ENCODE results near the gene ZDHHC4.

The ZDHHC4 gene

DNA sequence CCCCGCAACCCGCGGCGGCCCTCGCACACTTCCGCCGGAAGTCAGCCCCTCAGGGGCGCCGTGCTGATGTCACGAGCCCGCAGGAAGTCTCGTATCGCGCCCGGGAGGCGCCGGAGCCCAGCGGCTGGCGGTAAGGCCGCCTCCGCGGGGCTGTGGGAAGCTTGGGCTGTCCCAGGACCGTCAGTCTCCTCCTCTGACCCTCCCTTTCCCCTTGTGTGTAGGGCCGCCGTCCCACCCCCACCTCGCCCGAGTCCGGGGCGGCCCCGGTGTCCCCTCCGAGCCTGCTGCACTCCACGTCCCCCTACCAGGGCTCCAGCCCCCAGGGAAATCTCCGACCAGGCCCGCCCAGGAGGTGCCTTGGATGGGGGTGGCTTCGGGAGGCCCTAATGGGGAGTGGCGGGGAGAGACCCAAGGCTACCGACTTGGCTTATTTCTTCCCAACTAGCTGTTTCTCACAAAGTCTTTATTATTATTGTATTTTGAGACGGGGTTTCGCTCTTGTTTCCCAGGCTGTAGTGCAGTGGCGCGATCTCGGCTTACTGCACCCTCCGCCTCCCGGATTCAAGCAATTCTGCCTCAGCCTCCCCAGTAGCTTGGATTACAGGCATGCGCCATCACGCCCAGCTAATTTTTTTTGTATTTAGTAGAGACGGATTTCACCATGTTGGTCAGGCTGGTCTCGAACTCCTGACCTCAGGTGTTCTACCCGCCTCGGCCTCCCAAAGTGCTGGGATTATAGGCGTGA lies at the start of gene ZDHHC4:
Gene ZDHHC4 (plus strand): TSS at position 86 of the 745 bp plus-strand sequence. CDS start 3,108 bp downstream, outside the sequence.
- Mint-ChIP-seq H3K9me3 (no peaks in the 10 kb centered on the region), H3K4me1 (ENCODE audit: low read depth) (peaks cover 13% of the 10 kb centered on the region), H3K36me3 (ENCODE audit: low read depth) (peaks cover 16% of the 10 kb centered on the region)

DNA sequence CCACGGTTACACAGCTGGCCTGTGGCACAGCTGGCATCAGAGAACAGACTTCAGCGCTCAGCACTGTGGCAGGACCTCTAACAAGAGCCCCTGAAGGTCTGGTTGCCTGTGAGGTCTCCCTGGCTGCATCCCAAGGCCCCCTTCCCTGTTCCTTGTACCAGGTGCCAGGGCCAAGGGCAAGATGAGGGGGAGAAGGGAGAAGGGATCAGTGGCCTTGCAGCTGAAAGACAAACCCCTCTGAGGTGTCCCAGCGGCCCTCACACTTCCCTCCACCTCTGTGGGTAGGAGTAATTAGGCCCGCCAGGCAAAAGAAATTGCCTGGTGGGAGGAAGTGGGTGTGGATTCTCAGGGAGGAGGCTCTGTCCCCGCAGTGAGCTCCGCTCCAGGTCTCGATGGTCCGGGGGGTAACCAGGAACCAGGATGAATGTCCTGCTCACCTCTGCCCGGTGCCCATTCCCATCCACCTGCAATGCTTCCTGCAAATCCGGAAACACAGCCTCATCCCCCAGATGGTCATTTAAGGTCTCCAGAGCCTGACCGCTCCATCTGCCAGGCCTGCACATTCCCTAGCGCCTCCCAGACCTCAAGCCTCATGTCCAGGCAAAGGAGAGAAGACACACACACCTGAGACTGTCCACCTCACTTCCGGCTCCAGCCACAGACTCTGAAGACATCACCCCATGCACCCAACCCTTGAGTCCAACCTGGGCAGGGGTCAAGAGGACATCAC lies 48.7 kb upstream of the ZDHHC4 start:
- H3K27me3 Mint-ChIP-seq (ENCODE audit: low read depth), result peaks cover 54% of the 10 kb centered on the region
- H3K4me1 Mint-ChIP-seq (ENCODE audit: low read depth), result peaks cover 6% of the 10 kb centered on the region
- H3K36me3 Mint-ChIP-seq (ENCODE audit: low read depth), result no peaks in the 10 kb centered on the region
- no peaks in the 10 kb centered on the region for H3K9me3 Mint-ChIP-seq
- no peak overlapping the region for H3K4me3 Mint-ChIP-seq
- no peak overlapping the region for H3K27ac Mint-ChIP-seq

More for the DNA sequence above, at the start of gene ZDHHC4:
- Mint-ChIP-seq H3K27ac (peak within 1 kb of the TSS; percentile 90), H3K27me3 (ENCODE audit: low read depth) (no peaks in the 10 kb centered on the region), H3K4me3 (peak within 1 kb of the TSS; percentile 86)

DNA sequence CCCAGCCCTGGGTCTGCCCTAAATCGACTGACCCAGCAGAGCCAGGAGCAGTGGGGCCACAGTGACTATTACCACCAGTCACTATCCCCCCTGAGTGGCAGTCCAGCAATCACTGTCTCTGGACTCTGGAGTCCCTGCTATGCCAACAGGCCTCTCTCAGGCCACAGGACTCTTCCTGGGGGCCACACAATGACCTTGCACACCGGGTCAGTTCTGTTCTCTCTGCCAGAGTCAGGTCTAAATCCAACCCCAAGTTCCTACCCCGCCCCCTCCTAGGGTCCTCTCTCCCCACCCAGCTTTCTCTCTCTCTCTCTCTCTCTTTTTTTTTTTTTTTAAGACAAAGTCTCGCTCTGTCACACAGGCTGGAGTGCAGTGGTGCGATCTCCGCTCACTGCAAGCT lies 47.6 kb upstream of the ZDHHC4 start:
- Mint-ChIP-seq H3K36me3 (ENCODE audit: low read depth) (no peaks in the 10 kb centered on the region), H3K27me3 (ENCODE audit: low read depth) (peaks cover 56% of the 10 kb centered on the region), H3K9me3 (no peaks in the 10 kb centered on the region), H3K4me3 (no peak overlapping the region), H3K4me1 (ENCODE audit: low read depth) (peaks cover 11% of the 10 kb centered on the region), H3K27ac (no peak overlapping the region)

GRCh38 chr7:6530626-6531491 lies 46.4 kb upstream of the ZDHHC4 start:
- Mint-ChIP-seq H3K9me3 (no peaks in the 10 kb centered on the region), H3K4me3 (peak overlapping the region; percentile 67), H3K27ac (no peak overlapping the region), H3K36me3 (ENCODE audit: low read depth) (no peaks in the 10 kb centered on the region), H3K27me3 (ENCODE audit: low read depth) (peaks cover 63% of the 10 kb centered on the region), H3K4me1 (ENCODE audit: low read depth) (peaks cover 14% of the 10 kb centered on the region)

DNA sequence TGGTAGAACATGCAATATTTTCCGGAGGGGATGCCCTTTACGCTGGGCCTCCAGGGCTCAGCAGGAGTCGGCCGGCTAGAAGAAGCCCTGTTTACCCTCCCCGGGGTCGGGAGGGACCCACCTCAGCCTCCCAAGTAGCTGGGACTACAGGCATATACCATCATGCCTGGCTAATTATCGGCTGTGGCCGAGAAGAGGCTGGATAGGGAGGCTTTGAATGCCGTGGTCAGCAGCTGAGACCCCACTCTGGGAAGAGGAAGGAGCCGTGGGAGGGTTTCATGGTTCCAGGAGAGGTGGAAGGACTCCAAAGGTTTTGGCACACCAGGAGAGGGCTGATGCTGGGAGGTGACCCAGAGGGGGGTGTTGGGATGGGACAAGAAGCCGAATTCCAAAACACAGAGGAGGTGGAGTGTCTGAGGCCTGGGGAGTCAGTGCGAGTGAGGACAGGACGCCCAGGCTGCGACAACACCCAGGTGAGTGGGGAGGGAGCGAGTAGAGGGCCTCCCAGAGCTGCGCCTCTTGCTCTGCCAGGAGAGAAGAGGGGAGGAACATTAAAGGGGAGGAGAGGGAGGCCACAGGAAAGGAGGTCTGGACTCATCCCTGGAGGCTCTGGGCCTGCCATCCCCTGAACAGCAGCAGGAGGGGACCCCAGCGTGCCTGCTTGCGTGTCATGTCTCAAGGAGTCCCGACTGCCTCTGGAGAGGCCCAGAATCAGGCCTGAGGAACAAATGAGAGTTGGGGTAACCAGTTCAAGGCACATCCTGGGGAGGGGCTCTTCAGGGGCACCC lies 45.6 kb upstream of the ZDHHC4 start:
- peaks cover 64% of the 10 kb centered on the region for H3K27me3 Mint-ChIP-seq (ENCODE audit: low read depth)
- no peaks in the 10 kb centered on the region for H3K9me3 Mint-ChIP-seq
- H3K4me3 Mint-ChIP-seq, result peak overlapping the region; percentile 56
- H3K27ac Mint-ChIP-seq, result no peak overlapping the region
- H3K36me3 Mint-ChIP-seq (ENCODE audit: low read depth), result no peaks in the 10 kb centered on the region
- H3K4me1 Mint-ChIP-seq (ENCODE audit: low read depth), result peaks cover 14% of the 10 kb centered on the region

- H3K27ac Mint-ChIP-seq, result no peak overlapping the region
- peaks cover 57% of the 10 kb centered on the region for H3K27me3 Mint-ChIP-seq (ENCODE audit: low read depth)
- H3K9me3 Mint-ChIP-seq, result no peaks in the 10 kb centered on the region
- no peaks in the 10 kb centered on the region for H3K36me3 Mint-ChIP-seq (ENCODE audit: low read depth)
- no peak overlapping the region for H3K4me3 Mint-ChIP-seq
- H3K4me1 Mint-ChIP-seq (ENCODE audit: low read depth), result peaks cover 8% of the 10 kb centered on the region
Observed at GRCh38 chr7:6532516-6532915, 44.7 kb upstream of the ZDHHC4 start.

DNA sequence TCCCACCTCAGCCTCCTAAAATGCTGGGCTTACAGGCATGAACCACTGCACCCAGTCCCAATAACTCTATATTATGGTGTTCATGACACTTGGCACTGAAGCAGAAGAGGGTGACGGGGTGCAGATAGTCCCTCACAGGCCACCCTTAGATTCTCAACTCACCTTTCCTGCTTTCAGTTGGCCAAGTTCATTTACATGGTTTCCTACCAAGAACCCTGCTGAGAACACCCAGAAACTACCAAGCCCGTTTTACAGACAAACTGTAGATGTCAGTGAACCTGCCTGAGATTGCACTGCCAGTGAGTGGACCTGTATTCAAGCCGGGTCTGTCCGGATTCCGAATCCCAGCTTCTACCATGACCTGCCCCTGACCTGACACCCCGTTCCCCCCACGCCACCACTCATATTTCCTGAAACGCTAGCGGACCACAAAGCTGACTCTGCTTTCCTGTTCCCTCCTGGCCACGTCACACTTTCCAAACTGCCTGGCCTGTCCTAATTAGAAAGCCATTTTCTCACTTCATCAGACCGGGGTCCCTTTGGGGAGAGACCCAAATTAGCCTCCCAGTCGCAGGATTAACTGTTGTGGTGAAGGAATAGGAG lies 43.3 kb upstream of the ZDHHC4 start:
- peaks cover 59% of the 10 kb centered on the region for H3K27me3 Mint-ChIP-seq (ENCODE audit: low read depth)
- H3K4me1 Mint-ChIP-seq (ENCODE audit: low read depth), result peaks cover 8% of the 10 kb centered on the region
- no peak overlapping the region for H3K4me3 Mint-ChIP-seq
- H3K36me3 Mint-ChIP-seq (ENCODE audit: low read depth), result no peaks in the 10 kb centered on the region
- no peak overlapping the region for H3K27ac Mint-ChIP-seq
- no peaks in the 10 kb centered on the region for H3K9me3 Mint-ChIP-seq

GRCh38 chr7:6536262-6537260 lies 40.7 kb upstream of the ZDHHC4 start:
- H3K27ac Mint-ChIP-seq, result no peak overlapping the region
- no peak overlapping the region for H3K4me3 Mint-ChIP-seq
- peaks cover 8% of the 10 kb centered on the region for H3K4me1 Mint-ChIP-seq (ENCODE audit: low read depth)
- peaks cover 39% of the 10 kb centered on the region for H3K27me3 Mint-ChIP-seq (ENCODE audit: low read depth)
- no peaks in the 10 kb centered on the region for H3K36me3 Mint-ChIP-seq (ENCODE audit: low read depth)
- H3K9me3 Mint-ChIP-seq, result no peaks in the 10 kb centered on the region

DNA sequence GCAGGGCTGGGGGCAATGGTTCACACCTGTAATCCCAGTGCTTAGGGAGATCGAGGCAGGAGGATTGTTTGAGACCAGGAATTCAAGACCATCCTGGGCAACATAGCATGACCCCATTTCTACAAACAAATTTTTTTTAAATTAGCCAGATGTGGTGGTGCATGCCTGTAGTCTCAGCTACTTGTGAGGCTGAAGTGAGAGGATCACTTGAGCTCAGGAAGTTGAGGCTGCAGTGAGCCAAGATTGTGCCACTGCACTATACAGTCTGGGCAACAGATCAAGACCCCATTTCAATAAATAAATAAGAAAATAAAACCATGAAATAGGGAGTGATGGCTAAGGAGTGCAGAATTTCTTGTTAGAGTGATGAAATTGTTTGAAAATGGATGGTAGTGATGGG lies 34.9 kb upstream of the ZDHHC4 start:
- Mint-ChIP-seq H3K27me3 (ENCODE audit: low read depth) (peaks cover 13% of the 10 kb centered on the region), H3K9me3 (no peaks in the 10 kb centered on the region), H3K4me1 (ENCODE audit: low read depth) (no peaks in the 10 kb centered on the region)

DNA sequence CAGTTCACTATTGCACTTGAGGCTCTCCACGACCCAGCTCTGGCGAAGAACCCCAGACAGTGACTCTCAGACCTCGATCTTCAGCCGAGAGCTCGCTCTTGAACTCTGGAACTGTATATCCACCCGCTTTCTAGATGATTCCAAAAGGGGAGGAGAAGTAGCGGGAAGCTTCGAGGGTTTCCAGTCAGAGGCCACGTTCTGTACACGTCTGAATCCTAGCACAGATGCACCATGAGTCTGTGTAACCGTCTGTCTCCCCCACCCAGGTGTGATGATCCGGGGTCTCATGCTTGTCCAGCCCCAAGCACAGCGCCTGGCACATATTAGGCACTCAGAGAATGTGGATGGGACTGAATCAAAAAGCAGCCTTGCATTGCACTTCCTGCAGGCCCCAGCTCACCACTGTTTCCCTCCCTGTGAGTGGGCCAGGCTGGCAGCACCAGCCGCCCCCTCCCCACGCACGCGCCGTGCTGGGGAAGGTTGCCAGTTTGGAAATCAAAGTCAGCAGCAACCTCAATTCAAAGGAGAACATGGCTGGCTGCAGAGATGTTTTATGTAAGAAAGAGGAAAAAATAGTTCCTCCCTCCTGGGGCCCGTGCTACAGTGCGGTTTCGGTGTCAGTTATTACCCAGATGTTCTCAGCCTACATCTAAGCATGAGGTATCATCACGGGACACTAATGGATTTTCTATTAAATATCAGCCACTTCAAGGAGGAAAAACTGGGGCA lies 31.7 kb upstream of the ZDHHC4 start:
- Mint-ChIP-seq H3K27me3 (ENCODE audit: low read depth) (no peaks in the 10 kb centered on the region), H3K27ac (no peak overlapping the region), H3K9me3 (no peaks in the 10 kb centered on the region), H3K4me1 (ENCODE audit: low read depth) (no peaks in the 10 kb centered on the region), H3K4me3 (no peak overlapping the region), H3K36me3 (ENCODE audit: low read depth) (no peaks in the 10 kb centered on the region)

More for the DNA sequence above, 34.9 kb upstream of the ZDHHC4 start:
- Mint-ChIP-seq H3K36me3 (ENCODE audit: low read depth) (no peaks in the 10 kb centered on the region), H3K27ac (no peak overlapping the region), H3K4me3 (no peak overlapping the region)

GRCh38 chr7:6546498-6547251 lies 30.6 kb upstream of the ZDHHC4 start:
- Mint-ChIP-seq H3K27me3 (ENCODE audit: low read depth) (no peaks in the 10 kb centered on the region), H3K4me3 (no peak overlapping the region), H3K9me3 (no peaks in the 10 kb centered on the region), H3K27ac (no peak overlapping the region), H3K4me1 (ENCODE audit: low read depth) (no peaks in the 10 kb centered on the region), H3K36me3 (ENCODE audit: low read depth) (no peaks in the 10 kb centered on the region)

GRCh38 chr7:6547400-6547799 lies 29.9 kb upstream of the ZDHHC4 start:
- no peaks in the 10 kb centered on the region for H3K9me3 Mint-ChIP-seq
- H3K4me3 Mint-ChIP-seq, result no peak overlapping the region
- H3K4me1 Mint-ChIP-seq (ENCODE audit: low read depth), result no peaks in the 10 kb centered on the region
- H3K27ac Mint-ChIP-seq, result no peak overlapping the region
- H3K27me3 Mint-ChIP-seq (ENCODE audit: low read depth), result no peaks in the 10 kb centered on the region
- no peaks in the 10 kb centered on the region for H3K36me3 Mint-ChIP-seq (ENCODE audit: low read depth)
